GM12878 (cell line): ENCODE results near the gene HSCB. TPM values are rescaled to one million over a fixed set of nuclear protein-coding genes. Genes with fewer than 3 reads are reported as not detected.
"Not testable (repeated sequence)": the region's sequence is repeated elsewhere in the genome, so short reads cannot be mapped to it uniquely, and the experiment has no call there.

Source experiments
- ATAC-seq: fragments of 200-7000 bp; cut with Tn5 transposase; 3 replicates; pipeline ENCODE4 v1.9.1; 2020; ENCODE audit warnings: mild to moderate bottlenecking, moderate library complexity
- BruUV-seq: library from RNA; stranded (reverse); fragments of 400-500 nt; replicated peaks from 2 replicates; lab custom pipeline; 2021; lab: Mats Ljungman, UMichigan
- CTCF ChIA-PET: fragments of 300-600 bp; sonication (Branson Sonifier 250); formaldehyde crosslinking; extraction: SDS; loops from one replicate; lab custom pipeline; 2021; ENCODE audit warnings: inconsistent platforms; lab: Yijun Ruan, JAX
- POLR2A ChIA-PET: fragments of 350-600 bp; formaldehyde crosslinking; extraction: SDS; loops from one replicate; lab custom pipeline; 2021; ENCODE audit warnings: inconsistent platforms; lab: Charles Lee
- RAD21 ChIA-PET: fragments of 300-600 bp; sonication (Branson Sonifier 250); formaldehyde crosslinking; loops from one replicate; lab custom pipeline; 2023; ENCODE audit warnings: antibody characterized with exemption; ENCODE audit not compliant: unreplicated experiment; lab: Charles Lee
- SMC1A ChIA-PET: fragments of 300-600 bp; sonication (Branson Sonifier 250); formaldehyde crosslinking; loops from one replicate; lab custom pipeline; 2023; ENCODE audit not compliant: unreplicated experiment, uncharacterized antibody; lab: Charles Lee
- DNase-seq: peaks from one replicate; pipeline ENCODE4 v3.0.0-alpha.2; 2011; ENCODE audit warnings: low read depth, low spot score
- FAIRE-seq: peaks from 3 replicates; lab custom pipeline; 2011; peaks lifted over from hg19 to GRCh38; lab: Jason Lieb, UNC
- H2AFZ ChIP-seq: 2 replicates; pipeline ENCODE4 v1.6.0; 2011; ENCODE audit warnings: low read depth, low read length, control low read depth; ENCODE audit not compliant: control insufficient read depth
- H3K27ac ChIP-seq: 2 replicates; pipeline ENCODE4 v1.5.1; 2011; ENCODE audit warnings: control low read depth; ENCODE audit not compliant: control insufficient read depth, insufficient read depth
- H3K27me3 ChIP-seq, 2 experiments: replicated peaks in 1 of 2; 2 replicates each; pipeline versions ENCODE4 v1.6.0 to v1.6.1; 2011; ENCODE audit warnings: low read length in 1 of 2; ENCODE audit not compliant: control insufficient read depth in 2 of 2, insufficient read depth in 2 of 2
- H3K36me3 ChIP-seq, 2 experiments: 2 replicates each; pipeline ENCODE4 v1.5.1; 2011; ENCODE audit warnings: low read length in 1 of 2; ENCODE audit not compliant: control insufficient read depth in 2 of 2, insufficient read depth in 2 of 2
- H3K4me1 ChIP-seq: 2 replicates; pipeline ENCODE4 v1.6.1; 2011; ENCODE audit warnings: mild to moderate bottlenecking, low read length, moderate library complexity, mixed read lengths; ENCODE audit not compliant: control insufficient read depth, insufficient read depth
- H3K4me2 ChIP-seq: 2 replicates; pipeline ENCODE4 v1.6.0; 2011; ENCODE audit warnings: control low read depth; ENCODE audit not compliant: control insufficient read depth, insufficient read depth
- H3K4me3 ChIP-seq: fragments of 200-600 bp; sonication (generic); 2 replicates; pipeline ENCODE4 v1.5.1; 2016
- H3K79me2 ChIP-seq: 2 replicates; pipeline ENCODE4 v1.6.0; 2011; ENCODE audit warnings: low read length; ENCODE audit not compliant: control insufficient read depth, insufficient read depth
- H3K9ac ChIP-seq: 2 replicates; pipeline ENCODE4 v1.8.0; 2011; ENCODE audit warnings: low read length, control low read depth, mixed read lengths; ENCODE audit not compliant: control insufficient read depth, insufficient read depth
- H3K9me3 ChIP-seq: replicated peaks from 3 replicates; pipeline ENCODE4 v1.5.1; 2011; ENCODE audit warnings: mild to moderate bottlenecking, low read length; ENCODE audit not compliant: control insufficient read depth, insufficient read depth
- H4K20me1 ChIP-seq: 2 replicates; pipeline ENCODE4 v1.6.0; 2011; ENCODE audit not compliant: control insufficient read depth, insufficient read depth
- DPF2 ChIP-seq: fragments of 450-650 bp; IDR thresholded peaks from 2 replicates; pipeline ENCODE4 v1.6.1; 2017; ENCODE audit warnings: mild to moderate bottlenecking
- MLLT1 ChIP-seq: fragments of 450-650 bp; IDR thresholded peaks from 2 replicates; pipeline ENCODE4 v1.6.1; 2016; ENCODE audit warnings: mild to moderate bottlenecking
- NFYB ChIP-seq: IDR thresholded peaks from 2 replicates; pipeline ENCODE4 v1.6.1; 2011; ENCODE audit warnings: low read depth, mild to moderate bottlenecking, low read length, improper control_type of control experiment, moderate library complexity; ENCODE audit not compliant: insufficient read depth
- POU2F2 ChIP-seq: IDR thresholded peaks from 3 replicates; pipeline ENCODE4 v1.6.1; 2011; ENCODE audit warnings: low read depth, mild to moderate bottlenecking, low read length, borderline replicate concordance
- SRF ChIP-seq, 2 experiments: IDR thresholded peaks; 2 replicates each; pipeline ENCODE4 v1.6.1; 2011; ENCODE audit warnings: low read depth in 2 of 2, low read length in 2 of 2, mild to moderate bottlenecking in 1 of 2, moderate library complexity in 1 of 2
- TBL1XR1 ChIP-seq: IDR thresholded peaks from 2 replicates; pipeline ENCODE4 v1.6.1; 2012; ENCODE audit warnings: low read depth, low read length, improper control_type of control experiment
- WGBS: methylation state at CpG from one replicate; pipeline ENCODE4 v1.1.6; 2016; ENCODE audit warnings: low lambda C conversion rate; ENCODE audit not compliant: insufficient replicate concordance, insufficient coverage; ENCODE audit errors: missing lambda C conversion rate; 5-methylcytosine and 5-hydroxymethylcytosine counted together
- in situ Hi-C: fragments of 300-500 bp; cut with MboI; formaldehyde crosslinking; loops from 9 replicates; pipeline ENCODE4 v1.14.3; 2018; ENCODE audit warnings: mixed read lengths
- intact Hi-C: fragments of 100-400 bp; cut with micrococcal nuclease; formaldehyde crosslinking; loops from one replicate; pipeline ENCODE4 v1.14.2; 2022; ENCODE audit not compliant: unreplicated experiment
- polyA plus RNA-seq, 11 experiments: library from polyadenylated mRNA; depleted of rRNA in 4 of 11; unstranded in 6 of 11; stranded (reverse) in 5 of 11; fragments of >200 nt; fragmentation: Nextera tagmentation in 4 of 11; fragmentation: Illumina TruSeq in 1 of 11; extraction: Ambion mirVana in 4 of 11; extraction: Trizol in 1 of 11; gene quantifications; 1 replicate in 1 of 11; 2 replicates in 10 of 11; pipeline versions ENCODE4 v1.2.1 to v1.2.3, GENCODE V29; 2011 to 2016; ENCODE audit warnings: inconsistent platforms in 2 of 11, missing spikeins in 2 of 11, low read depth in 1 of 11
- total RNA-seq, 4 experiments: library from RNA; depleted of rRNA in 3 of 4; stranded (reverse); fragments of >200 nt in 3 of 4; fragmentation: Illumina TruSeq in 1 of 4; extraction: Trizol in 1 of 4; gene quantifications; 2 replicates each; pipeline versions ENCODE4 v1.2.1 to v1.2.3, GENCODE V29; 2013 to 2021

HSCB gene
- total and polyA plus RNA-seq, 10 of the 15 experiments (the other 5 are each of a cell fraction or from before 2014, with no cell fraction given) = 10.6 to 28.4 (median 20.8) TPM

- H3K36me3 ChIP-seq = peaks cover 0 to 3% of the 10 kb centered on the region in 2 experiments; a peak in 1 of 4 replicates
- no TSS peak for BruUV-seq
- ChIA-PET POLR2A (interaction anchor here (0.6 to 1.0 kb wide), 2 partner anchors 8 to 143 kb away, joined by 3 to 7 read pairs; no protein-coding TSS in a partner anchor), SMC1A (interaction anchor here (1.0 kb wide), 1 partner anchor 304 kb away, joined by 3 read pairs; no protein-coding TSS in a partner anchor), CTCF (no interaction called here), RAD21 (no interaction called here)
- in situ Hi-C loops = no loop called here
- 78% methylated on average over 3 of the region's 3 CpGs for WGBS
- no peak for ATAC-seq
- H4K20me1 ChIP-seq = no peaks in the 10 kb centered on the region
- peaks cover 12% of the 10 kb centered on the region for H3K79me2 ChIP-seq
- DNase-seq = no peak
- H3K4me1 ChIP-seq = peaks cover under 1% of the 10 kb centered on the region
- H3K9ac ChIP-seq = no peak overlapping the region
- TF ChIP-seq TBL1XR1 (no peak), NFYB (no peak), SRF (IDR thresholded peaks at IDR 0.05; ENCODE audit: low read depth in 2 of 2, low read length in 2 of 2) (no peak), POU2F2 (no peak), MLLT1 (no peak), DPF2 (no peak)
- intact Hi-C loops = no loop called here
- H3K27me3 ChIP-seq = no peaks in the 10 kb centered on the region
- no peak overlapping the region for H2AFZ ChIP-seq
- no peaks in the 10 kb centered on the region for H3K9me3 ChIP-seq
- H3K27ac ChIP-seq = no peak overlapping the region
- FAIRE-seq = no peak
- H3K4me3 ChIP-seq = no peak overlapping the region
- no peak overlapping the region; the same call in 1 of the 2 replicates for H3K4me2 ChIP-seq
These were observed 4.1 kb upstream of the HSCB start for GRCh38 chr22:28737701-28738100.

- ATAC-seq, H3K9ac ChIP-seq, in situ Hi-C loops, DNase-seq, H3K27ac ChIP-seq, H3K9me3 ChIP-seq, FAIRE-seq, H2AFZ ChIP-seq, H4K20me1 ChIP-seq, intact Hi-C loops, RAD21 ChIA-PET, CTCF ChIA-PET, H3K4me1 ChIP-seq, H3K4me3 ChIP-seq, BruUV-seq, H3K36me3 ChIP-seq, H3K4me2 ChIP-seq, H3K27me3 ChIP-seq: not testable (repeated sequence)
- ChIA-PET POLR2A (interaction anchor here (0.9 kb wide), 1 partner anchor 21 kb away, joined by 3 read pairs; no protein-coding TSS in a partner anchor), SMC1A (interaction anchor here (0.6 to 1.0 kb wide), 3 partner anchors 61 to 1201 kb away, joined by 3 to 4 read pairs (median 3); partner anchors contain the start of gene XBP1)
- peaks cover 20% of the 10 kb centered on the region for H3K79me2 ChIP-seq
- 96% methylated on average over 8 of the region's 8 CpGs for WGBS
These were observed 3.0 kb upstream of the HSCB start for GRCh38 chr22:28738876-28739275.
